HCT116 (cell line): ENCODE measurements around the gene PRDM2.

Source experiments
- CEBPB ChIP-seq: IDR thresholded peaks from 2 replicates; pipeline ENCODE4 v1.6.1; 2012; ENCODE audit warnings: low read depth
- EZH2 ChIP-seq: fragments of 200-600 bp; sonication (generic); IDR thresholded peaks from 2 replicates; pipeline ENCODE4 v1.6.1; 2017; ENCODE audit warnings: antibody characterized with exemption, mixed run types
- EZH2phosphoT487 ChIP-seq: fragments of 200-600 bp; IDR thresholded peaks from 2 replicates; pipeline ENCODE4 v1.6.1; 2018; ENCODE audit warnings: antibody characterized with exemption, borderline replicate concordance
- POLR2A ChIP-seq: IDR thresholded peaks from 2 replicates; pipeline ENCODE4 v1.7.0; 2011; ENCODE audit warnings: borderline replicate concordance; ENCODE audit not compliant: insufficient read depth, insufficient read length; ENCODE audit errors: extremely low read depth
- RAD21 ChIP-seq: IDR thresholded peaks from 2 replicates; pipeline ENCODE4 v1.6.1; 2012; ENCODE audit warnings: low read depth, mild to moderate bottlenecking
- SIN3A ChIP-seq: IDR thresholded peaks from 2 replicates; pipeline ENCODE4 v1.6.1; 2012; ENCODE audit warnings: low read depth
- TF ChIP-seq, protein P1 (sequence below): IDR thresholded peaks from 2 replicates; pipeline ENCODE4 v1.6.1; 2012
- TF ChIP-seq, protein P2 (sequence below), 3 experiments: fragments of 200-600 bp in 1 of 3; sonication (generic) in 1 of 3; IDR thresholded peaks in 2 of 3; conservative IDR thresholded peaks in 1 of 3; 2 replicates each; pipeline ENCODE4 v1.5.1; 2012 to 2017; ENCODE audit warnings: low read depth in 2 of 3, low read length in 2 of 3, antibody characterized with exemption in 1 of 3, borderline replicate concordance in 1 of 3, control low read depth in 1 of 3, mild to moderate bottlenecking in 1 of 3, mixed read lengths in 1 of 3, mixed run types in 1 of 3, moderate library complexity in 1 of 3; ENCODE audit not compliant: insufficient read depth in 1 of 3
- TF ChIP-seq, protein P3 (sequence below): IDR thresholded peaks from 2 replicates; pipeline ENCODE4 v1.6.1; 2012; ENCODE audit warnings: low read depth

DNA sequence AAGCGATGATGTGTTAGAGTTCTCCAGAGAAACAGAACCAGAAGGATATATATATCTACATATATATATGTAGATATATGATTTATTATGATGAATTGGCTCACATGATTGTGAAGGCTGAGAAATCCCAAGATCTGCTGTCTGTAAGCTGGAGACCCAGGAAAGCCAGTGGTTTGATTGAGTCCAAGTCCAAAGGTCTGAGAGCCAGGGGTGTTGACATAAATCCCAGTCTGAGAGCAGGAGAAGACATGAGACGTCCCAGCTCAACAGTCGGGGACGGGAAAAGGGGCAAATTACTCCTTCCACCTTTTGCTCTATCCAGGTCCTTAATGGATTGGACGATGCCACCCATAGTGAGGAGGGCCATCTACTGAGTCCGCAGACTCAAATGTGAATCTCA, 126.6 kb downstream of the PRDM2 start:
- TF ChIP-seq, protein P1, sequence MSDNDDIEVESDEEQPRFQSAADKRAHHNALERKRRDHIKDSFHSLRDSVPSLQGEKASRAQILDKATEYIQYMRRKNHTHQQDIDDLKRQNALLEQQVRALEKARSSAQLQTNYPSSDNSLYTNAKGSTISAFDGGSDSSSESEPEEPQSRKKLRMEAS: no peak
- TF ChIP-seq, protein P2, sequence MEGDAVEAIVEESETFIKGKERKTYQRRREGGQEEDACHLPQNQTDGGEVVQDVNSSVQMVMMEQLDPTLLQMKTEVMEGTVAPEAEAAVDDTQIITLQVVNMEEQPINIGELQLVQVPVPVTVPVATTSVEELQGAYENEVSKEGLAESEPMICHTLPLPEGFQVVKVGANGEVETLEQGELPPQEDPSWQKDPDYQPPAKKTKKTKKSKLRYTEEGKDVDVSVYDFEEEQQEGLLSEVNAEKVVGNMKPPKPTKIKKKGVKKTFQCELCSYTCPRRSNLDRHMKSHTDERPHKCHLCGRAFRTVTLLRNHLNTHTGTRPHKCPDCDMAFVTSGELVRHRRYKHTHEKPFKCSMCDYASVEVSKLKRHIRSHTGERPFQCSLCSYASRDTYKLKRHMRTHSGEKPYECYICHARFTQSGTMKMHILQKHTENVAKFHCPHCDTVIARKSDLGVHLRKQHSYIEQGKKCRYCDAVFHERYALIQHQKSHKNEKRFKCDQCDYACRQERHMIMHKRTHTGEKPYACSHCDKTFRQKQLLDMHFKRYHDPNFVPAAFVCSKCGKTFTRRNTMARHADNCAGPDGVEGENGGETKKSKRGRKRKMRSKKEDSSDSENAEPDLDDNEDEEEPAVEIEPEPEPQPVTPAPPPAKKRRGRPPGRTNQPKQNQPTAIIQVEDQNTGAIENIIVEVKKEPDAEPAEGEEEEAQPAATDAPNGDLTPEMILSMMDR (IDR thresholded peaks at IDR 0.05 in 2 of 3, conservative IDR thresholded peaks at IDR 0.05 in 1 of 3; ENCODE audit: borderline replicate concordance in 1 of 3, insufficient read depth in 1 of 3, low read depth in 2 of 3, low read length in 2 of 3): no peak
- TF ChIP-seq SIN3A (no peak), RAD21 (no peak), EZH2 (no peak), POLR2A (no peak), CEBPB (no peak), EZH2phosphoT487 (no peak)
- TF ChIP-seq, protein P3, sequence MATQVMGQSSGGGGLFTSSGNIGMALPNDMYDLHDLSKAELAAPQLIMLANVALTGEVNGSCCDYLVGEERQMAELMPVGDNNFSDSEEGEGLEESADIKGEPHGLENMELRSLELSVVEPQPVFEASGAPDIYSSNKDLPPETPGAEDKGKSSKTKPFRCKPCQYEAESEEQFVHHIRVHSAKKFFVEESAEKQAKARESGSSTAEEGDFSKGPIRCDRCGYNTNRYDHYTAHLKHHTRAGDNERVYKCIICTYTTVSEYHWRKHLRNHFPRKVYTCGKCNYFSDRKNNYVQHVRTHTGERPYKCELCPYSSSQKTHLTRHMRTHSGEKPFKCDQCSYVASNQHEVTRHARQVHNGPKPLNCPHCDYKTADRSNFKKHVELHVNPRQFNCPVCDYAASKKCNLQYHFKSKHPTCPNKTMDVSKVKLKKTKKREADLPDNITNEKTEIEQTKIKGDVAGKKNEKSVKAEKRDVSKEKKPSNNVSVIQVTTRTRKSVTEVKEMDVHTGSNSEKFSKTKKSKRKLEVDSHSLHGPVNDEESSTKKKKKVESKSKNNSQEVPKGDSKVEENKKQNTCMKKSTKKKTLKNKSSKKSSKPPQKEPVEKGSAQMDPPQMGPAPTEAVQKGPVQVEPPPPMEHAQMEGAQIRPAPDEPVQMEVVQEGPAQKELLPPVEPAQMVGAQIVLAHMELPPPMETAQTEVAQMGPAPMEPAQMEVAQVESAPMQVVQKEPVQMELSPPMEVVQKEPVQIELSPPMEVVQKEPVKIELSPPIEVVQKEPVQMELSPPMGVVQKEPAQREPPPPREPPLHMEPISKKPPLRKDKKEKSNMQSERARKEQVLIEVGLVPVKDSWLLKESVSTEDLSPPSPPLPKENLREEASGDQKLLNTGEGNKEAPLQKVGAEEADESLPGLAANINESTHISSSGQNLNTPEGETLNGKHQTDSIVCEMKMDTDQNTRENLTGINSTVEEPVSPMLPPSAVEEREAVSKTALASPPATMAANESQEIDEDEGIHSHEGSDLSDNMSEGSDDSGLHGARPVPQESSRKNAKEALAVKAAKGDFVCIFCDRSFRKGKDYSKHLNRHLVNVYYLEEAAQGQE: no peak
